ENCODE results near the gene ADAMTS6.
A peak's percentile ranks its signal among the peaks of the same experiment; 100 is the strongest.
"Not testable (repeated sequence)": the region's sequence is repeated elsewhere in the genome, so short reads cannot be mapped to it uniquely, and the experiment has no call there.

Gene ADAMTS6

GRCh38 chr5:65198456-65199120, 283.1 kb downstream of the ADAMTS6 start:
- no peak for DNase-seq (ENCODE audit: low read depth in 1 of 2, low spot score in 1 of 2)

GRCh38 chr5:65197531-65198455, 283.9 kb downstream of the ADAMTS6 start:
- DNase-seq (ENCODE audit: low read depth in 1 of 2, low spot score in 1 of 2), result no peak

- DNase-seq (ENCODE audit: low read depth in 1 of 2, low spot score in 1 of 2), result no peak
Measured at GRCh38 chr5:65194871-65195270, 286.8 kb downstream of the ADAMTS6 start.

GRCh38 chr5:65192331-65192730, 289.4 kb downstream of the ADAMTS6 start:
- DNase-seq (ENCODE audit: low read depth in 1 of 2, low spot score in 1 of 2), result no peak

GRCh38 chr5:65191554-65192135, 290.1 kb downstream of the ADAMTS6 start:
- no peak for DNase-seq (ENCODE audit: low read depth in 1 of 2, low spot score in 1 of 2)

- DNase-seq (ENCODE audit: low read depth in 1 of 2, low spot score in 1 of 2), result peak in 1 of 2 donors; percentile 6
Measured at GRCh38 chr5:65190328-65191053, 291.2 kb downstream of the ADAMTS6 start.

GRCh38 chr5:65186646-65187227, 295.0 kb downstream of the ADAMTS6 start:
- DNase-seq (ENCODE audit: low read depth in 1 of 2, low spot score in 1 of 2), result no peak

- DNase-seq (ENCODE audit: low read depth in 1 of 2, low spot score in 1 of 2), result no peak
Measured at GRCh38 chr5:65185468-65185867, 296.3 kb downstream of the ADAMTS6 start.

GRCh38 chr5:65184780-65185179, 296.9 kb downstream of the ADAMTS6 start:
- DNase-seq (ENCODE audit: low read depth in 1 of 2, low spot score in 1 of 2), result no peak

- DNase-seq (ENCODE audit: low read depth in 1 of 2, low spot score in 1 of 2), result not testable (repeated sequence)
Measured at GRCh38 chr5:65174231-65174630, 307.5 kb downstream of the ADAMTS6 start.

GRCh38 chr5:65173130-65173525, 308.6 kb downstream of the ADAMTS6 start:
- DNase-seq (ENCODE audit: low read depth in 1 of 2, low spot score in 1 of 2), result no peak

GRCh38 chr5:65172486-65173129, 309.1 kb downstream of the ADAMTS6 start:
- peak in 1 of 2 donors; percentile 54 for DNase-seq (ENCODE audit: low read depth in 1 of 2, low spot score in 1 of 2)

- no peak for DNase-seq (ENCODE audit: low read depth in 1 of 2, low spot score in 1 of 2)
Measured at GRCh38 chr5:65171645-65172044, 310.1 kb downstream of the ADAMTS6 start.

- no peak for DNase-seq (ENCODE audit: low read depth in 1 of 2, low spot score in 1 of 2)
Measured at GRCh38 chr5:65163698-65164097, 318.0 kb downstream of the ADAMTS6 start.

- no peak for DNase-seq (ENCODE audit: low read depth in 1 of 2, low spot score in 1 of 2)
Measured at GRCh38 chr5:65161655-65162054, 320.1 kb downstream of the ADAMTS6 start.

- no peak for DNase-seq (ENCODE audit: low read depth in 1 of 2, low spot score in 1 of 2)
Measured at GRCh38 chr5:65157906-65158603, 323.7 kb downstream of the ADAMTS6 start.

GRCh38 chr5:65156933-65157332, 324.8 kb downstream of the ADAMTS6 start:
- DNase-seq (ENCODE audit: low read depth in 1 of 2, low spot score in 1 of 2), result no peak

GRCh38 chr5:65152131-65152530, 329.6 kb downstream of the ADAMTS6 start:
- no peak for DNase-seq (ENCODE audit: low read depth in 1 of 2, low spot score in 1 of 2)

GRCh38 chr5:65151614-65152013, 330.1 kb downstream of the ADAMTS6 start:
- DNase-seq (ENCODE audit: low read depth in 1 of 2, low spot score in 1 of 2), result no peak
